ENCODE data around the gene FAH. TPM values are rescaled to one million over a fixed set of nuclear protein-coding genes. Genes with fewer than 3 reads are reported as not detected.

Gene FAH
- total and polyA plus RNA-seq, 10 of the 15 experiments (the other 5 are each of a cell fraction or from before 2014, with no cell fraction given) = 36.3 to 121 (median 62.0) TPM

DNA sequence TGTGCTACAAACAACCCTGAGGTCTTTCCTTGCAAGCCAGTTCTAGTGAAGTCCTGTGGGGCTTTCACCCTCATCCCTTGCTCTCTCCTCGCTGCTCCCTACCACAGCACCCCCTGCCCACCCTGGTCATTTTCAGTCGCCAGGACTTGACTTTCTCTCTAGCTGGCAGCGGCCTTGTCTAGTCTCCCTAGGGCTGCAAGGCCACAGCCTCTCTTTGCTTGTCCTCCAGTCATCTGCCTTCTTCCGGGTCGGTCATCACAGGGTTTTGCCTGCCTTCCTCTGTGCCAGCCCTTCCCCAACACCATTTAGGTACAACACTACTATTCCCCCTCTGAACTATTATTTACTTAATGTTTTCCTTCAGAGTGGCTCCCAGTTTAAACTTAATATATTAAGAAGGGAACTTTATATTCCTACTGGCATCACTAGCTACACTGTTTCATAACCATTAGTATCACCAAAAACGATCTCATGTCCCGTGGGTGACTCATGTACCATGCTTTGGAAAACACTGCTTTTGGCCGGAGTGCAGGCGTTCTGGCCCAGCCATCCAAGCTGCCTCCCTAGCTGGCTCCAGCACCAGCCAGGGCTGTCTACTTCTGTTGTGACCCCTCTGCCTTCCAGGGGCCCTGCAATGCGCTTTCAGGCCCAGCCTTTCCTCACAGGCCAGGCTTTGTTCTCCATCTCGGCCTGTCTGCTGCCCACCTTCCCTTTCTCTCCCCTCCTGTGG lies 21.4 kb downstream of the FAH start:
- H3K9ac ChIP-seq (ENCODE audit: control insufficient read depth, insufficient read depth, low read length) = no peak overlapping the region
- no TSS peak for BruUV-seq (replicated peaks)
- ATAC-seq (no peak), FAIRE-seq (no peak), DNase-seq (ENCODE audit: low read depth, low spot score) (no peak)
- in situ Hi-C loops (cut with MboI) (loop anchor here (10.0 kb wide), 2 partner anchors 399 to 789 kb away; no protein-coding TSS in a partner anchor), intact Hi-C loops (cut with micrococcal nuclease; ENCODE audit: unreplicated experiment) (loop anchor here (5.0 to 10.0 kb wide), 4 partner anchors 112 to 399 kb away; partner anchors contain the start of gene MTHFS)
- SMC1A ChIA-PET (ENCODE audit: uncharacterized antibody, unreplicated experiment) = interaction anchor here (0.6 to 2.9 kb wide), 13 partner anchors 16 to 793 kb away, joined by 3 to 27 read pairs (median 4); no protein-coding TSS in a partner anchor
- 75% methylated on average over 10 of the region's 11 CpGs for WGBS (ENCODE audit: insufficient coverage, insufficient replicate concordance, low lambda C conversion rate, missing lambda C conversion rate)
- no peak overlapping the region for H2AFZ ChIP-seq (ENCODE audit: control insufficient read depth, low read depth, low read length)
- no peaks in the 10 kb centered on the region for H3K79me2 ChIP-seq (ENCODE audit: control insufficient read depth, insufficient read depth, low read length)
- no peak overlapping the region for H3K4me2 ChIP-seq (ENCODE audit: control insufficient read depth, insufficient read depth)
- no peaks in the 10 kb centered on the region for H4K20me1 ChIP-seq (ENCODE audit: control insufficient read depth, insufficient read depth)
- H3K4me3 ChIP-seq = no peak overlapping the region
- H3K4me1 ChIP-seq (ENCODE audit: control insufficient read depth, insufficient read depth, low read length) = no peaks in the 10 kb centered on the region; the same call in 1 of the 2 replicates
- RAD21 ChIA-PET (ENCODE audit: unreplicated experiment) = interaction anchor here (0.6 to 4.1 kb wide), 10 partner anchors 22 to 863 kb away, joined by 3 to 18 read pairs (median 3); partner anchors contain the start of genes TMED3 and ZFAND6
- peaks cover 0 to 4% of the 10 kb centered on the region in 2 experiments; a peak in 1 of 4 replicates for H3K36me3 ChIP-seq (ENCODE audit: control insufficient read depth in 2 of 2, insufficient read depth in 2 of 2, low read length in 1 of 2)
- POLR2A ChIA-PET = no interaction called here
- H3K9me3 ChIP-seq (replicated peaks; ENCODE audit: control insufficient read depth, insufficient read depth, low read length) = no peaks in the 10 kb centered on the region
- H3K27me3 ChIP-seq (replicated peaks in 1 of 2; ENCODE audit: control insufficient read depth in 2 of 2, insufficient read depth in 2 of 2, low read length in 1 of 2) = no peaks in the 10 kb centered on the region
- H3K27ac ChIP-seq (ENCODE audit: control insufficient read depth, insufficient read depth) = no peak overlapping the region
- CTCF ChIA-PET = interaction anchor here (0.7 to 3.2 kb wide), 16 partner anchors 13 to 792 kb away, joined by 3 to 37 read pairs (median 5); no protein-coding TSS in a partner anchor
- TF ChIP-seq ETV6 (conservative IDR thresholded peaks at IDR 0.05 in 1 of 2, IDR thresholded peaks at IDR 0.05 in 1 of 2; ENCODE audit: borderline replicate concordance in 1 of 2, low read depth in 1 of 2) (no peak), SREBF1 (IDR thresholded peaks at IDR 0.05; ENCODE audit: low read length) (no peak), CHD1 (IDR thresholded peaks at IDR 0.05; ENCODE audit: low read depth, low read length) (no peak), MTA2 (IDR thresholded peaks at IDR 0.05; ENCODE audit: low read depth) (no peak), HDAC6 (IDR thresholded peaks at IDR 0.05; ENCODE audit: unreplicated experiment) (no peak), ATF7 (IDR thresholded peaks at IDR 0.05; ENCODE audit: low read depth) (no peak), RUNX3 (IDR thresholded peaks at IDR 0.05; ENCODE audit: low read length) (no peak), TAF1 (IDR thresholded peaks at IDR 0.05; ENCODE audit: borderline replicate concordance, low read depth, low read length) (no peak), SRF (IDR thresholded peaks at IDR 0.05; ENCODE audit: low read depth in 2 of 2, low read length in 2 of 2) (no peak), MYB (IDR thresholded peaks at IDR 0.05; ENCODE audit: borderline replicate concordance, low read depth, low read length) (no peak)
- TF ChIP-seq, protein P1, sequence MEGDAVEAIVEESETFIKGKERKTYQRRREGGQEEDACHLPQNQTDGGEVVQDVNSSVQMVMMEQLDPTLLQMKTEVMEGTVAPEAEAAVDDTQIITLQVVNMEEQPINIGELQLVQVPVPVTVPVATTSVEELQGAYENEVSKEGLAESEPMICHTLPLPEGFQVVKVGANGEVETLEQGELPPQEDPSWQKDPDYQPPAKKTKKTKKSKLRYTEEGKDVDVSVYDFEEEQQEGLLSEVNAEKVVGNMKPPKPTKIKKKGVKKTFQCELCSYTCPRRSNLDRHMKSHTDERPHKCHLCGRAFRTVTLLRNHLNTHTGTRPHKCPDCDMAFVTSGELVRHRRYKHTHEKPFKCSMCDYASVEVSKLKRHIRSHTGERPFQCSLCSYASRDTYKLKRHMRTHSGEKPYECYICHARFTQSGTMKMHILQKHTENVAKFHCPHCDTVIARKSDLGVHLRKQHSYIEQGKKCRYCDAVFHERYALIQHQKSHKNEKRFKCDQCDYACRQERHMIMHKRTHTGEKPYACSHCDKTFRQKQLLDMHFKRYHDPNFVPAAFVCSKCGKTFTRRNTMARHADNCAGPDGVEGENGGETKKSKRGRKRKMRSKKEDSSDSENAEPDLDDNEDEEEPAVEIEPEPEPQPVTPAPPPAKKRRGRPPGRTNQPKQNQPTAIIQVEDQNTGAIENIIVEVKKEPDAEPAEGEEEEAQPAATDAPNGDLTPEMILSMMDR (IDR thresholded peaks at IDR 0.05 in 2 of 3, conservative IDR thresholded peaks at IDR 0.05 in 1 of 3; ENCODE audit: control insufficient read depth in 2 of 3, extremely low read depth in 1 of 3, insufficient read depth in 1 of 3, low read depth in 3 of 3, low read length in 3 of 3) = no peak
